K562 (cell line): ENCODE data around the gene FBXW7. TPM values are rescaled to one million over a fixed set of nuclear protein-coding genes. Genes with fewer than 3 reads are reported as not detected.

ENCODE experiments used
- ATAC-seq: fragments of 200-7000 bp; cut with Tn5 transposase; 3 replicates; pipeline ENCODE4 v1.9.1; 2020; ENCODE audit warnings: moderate library complexity
- BruUV-seq: library from RNA; stranded (reverse); fragments of 400-500 nt; replicated peaks from 2 replicates; lab custom pipeline; 2021; lab: Mats Ljungman, UMichigan
- CTCF ChIA-PET: fragments of 300-600 bp; formaldehyde crosslinking; extraction: SDS; loops from one replicate; lab custom pipeline; 2021; ENCODE audit warnings: low intra/inter-chr PET ratio; lab: Yijun Ruan, JAX
- POLR2A ChIA-PET: fragments of 300-600, 350-650 bp; sonication (Branson Sonifier 250); formaldehyde crosslinking; extraction: SDS; loops from one replicate; lab custom pipeline; 2021; ENCODE audit warnings: antibody characterized with exemption, inconsistent platforms; lab: Yijun Ruan, JAX
- DNase-seq, 4 experiments: peaks; one replicate each; pipeline versions ENCODE4 v3.0.0 to v3.0.0-alpha.2; 2011 to 2018; ENCODE audit warnings: low spot score in 3 of 4, mixed read lengths in 3 of 4; ENCODE audit errors: extremely low read depth in 1 of 4
- FAIRE-seq: peaks from 2 replicates; lab custom pipeline; 2011; peaks lifted over from hg19 to GRCh38; lab: Jason Lieb, UNC
- H2AFZ ChIP-seq: 2 replicates; pipeline ENCODE4 v1.6.0; 2011; ENCODE audit warnings: low read depth, low read length, control low read depth, inconsistent platforms
- H3K27ac ChIP-seq: fragments of 200-600 bp; 3 replicates; pipeline ENCODE4 v1.8.0; 2011; ENCODE audit warnings: low read depth, mild to moderate bottlenecking, control low read depth, inconsistent platforms, low read length, moderate library complexity, mixed read lengths; ENCODE audit errors: extremely low read depth
- H3K27me3 ChIP-seq, 2 experiments: fragments of 300-600 bp in 1 of 2; 2 replicates in 1 of 2; 3 replicates in 1 of 2; pipeline versions ENCODE4 v1.6.0 to v1.8.0; 2011; ENCODE audit warnings: inconsistent platforms in 2 of 2, low read length in 2 of 2, mild to moderate bottlenecking in 1 of 2, mixed read lengths in 1 of 2, moderate library complexity in 1 of 2; ENCODE audit not compliant: control insufficient read depth in 2 of 2, insufficient read depth in 2 of 2
- H3K36me3 ChIP-seq: fragments of 300-600 bp; 3 replicates; pipeline ENCODE4 v1.8.0; 2011; ENCODE audit warnings: mild to moderate bottlenecking, low read length, inconsistent platforms; ENCODE audit not compliant: control insufficient read depth, insufficient read depth
- H3K4me1 ChIP-seq, 2 experiments: fragments of 200-600 bp in 1 of 2; replicated peaks in 1 of 2; 2 replicates in 1 of 2; 3 replicates in 1 of 2; pipeline versions ENCODE4 v1.5.1 to v1.8.0; 2011; ENCODE audit warnings: inconsistent platforms in 2 of 2, low read length in 2 of 2, mild to moderate bottlenecking in 1 of 2, mixed read lengths in 1 of 2, moderate library complexity in 1 of 2; ENCODE audit not compliant: control insufficient read depth in 2 of 2, insufficient read depth in 2 of 2
- H3K4me2 ChIP-seq: 2 replicates; pipeline ENCODE4 v1.6.1; 2011; ENCODE audit warnings: low read length, control low read depth, inconsistent platforms, mixed read lengths; ENCODE audit not compliant: insufficient read depth
- H3K4me3 ChIP-seq: fragments of 200-600 bp; sonication (generic), shearing (Covaris generic); 2 replicates; pipeline ENCODE4 v1.5.1; 2016; ENCODE audit warnings: control low read depth, inconsistent platforms
- H3K79me2 ChIP-seq: fragments of 200-600 bp; 3 replicates; pipeline ENCODE4 v1.8.0; 2011; ENCODE audit warnings: low read length, inconsistent platforms; ENCODE audit not compliant: control insufficient read depth, insufficient read depth
- H3K9ac ChIP-seq, 2 experiments: 2 replicates each; pipeline versions ENCODE4 v1.6.0 to v1.6.1; 2011; ENCODE audit warnings: low read depth in 2 of 2, low read length in 2 of 2, control low read depth in 1 of 2, inconsistent platforms in 1 of 2, mild to moderate bottlenecking in 1 of 2, mixed read lengths in 1 of 2; ENCODE audit not compliant: insufficient read depth in 1 of 2
- H3K9me1 ChIP-seq: one replicate; pipeline ENCODE4 v1.6.0; 2011; ENCODE audit warnings: inconsistent platforms, mild to moderate bottlenecking, low read length, moderate library complexity; ENCODE audit not compliant: control insufficient read depth, insufficient read depth
- H3K9me3 ChIP-seq: replicated peaks from 2 replicates; pipeline ENCODE4 v1.5.1; 2011; ENCODE audit warnings: low read depth, low read length, inconsistent platforms; ENCODE audit not compliant: control insufficient read depth, insufficient read depth
- H4K20me1 ChIP-seq: replicated peaks from 2 replicates; pipeline ENCODE4 v1.6.1; 2011; ENCODE audit warnings: low read length, inconsistent platforms, mixed read lengths; ENCODE audit not compliant: control insufficient read depth, insufficient read depth
- ATF1 ChIP-seq, 2 experiments: fragments of 450-650 bp in 1 of 2; IDR thresholded peaks; 2 replicates each; pipeline ENCODE4 v1.6.1; 2016; ENCODE audit warnings: missing compliant biosample characterization in 1 of 2, missing genetic modification characterization in 1 of 2
- CCAR2 ChIP-seq: fragments of 200-400 bp; formaldehyde crosslinking; IDR thresholded peaks from 2 replicates; pipeline ENCODE4 v1.6.1; 2017; ENCODE audit warnings: mild to moderate bottlenecking, low read depth, low read length
- CEBPG ChIP-seq, 3 experiments: fragments of 200-800 bp in 1 of 3; sonication (Bioruptor generic) in 1 of 3; sonication (generic) in 1 of 3; formaldehyde crosslinking in 1 of 3; IDR thresholded peaks in 2 of 3; conservative IDR thresholded peaks in 1 of 3; 2 replicates each; pipeline versions ENCODE4 v1.6.1 to v1.8.0; 2016 to 2022; ENCODE audit warnings: missing compliant biosample characterization in 2 of 3, missing genetic modification characterization in 2 of 3, mild to moderate bottlenecking in 1 of 3, missing genetic modification reagents in 1 of 3
- CEBPZ ChIP-seq: fragments of 150-350 bp; IDR thresholded peaks from 2 replicates; pipeline ENCODE4 v1.6.1; 2014; ENCODE audit warnings: low read depth, mild to moderate bottlenecking, low read length, borderline replicate concordance
- DIDO1 ChIP-seq: fragments of 450-650 bp; IDR thresholded peaks from 2 replicates; pipeline ENCODE4 v1.6.1; 2016; ENCODE audit warnings: low read depth, missing biosample characterization, missing genetic modification characterization
- DMBX1 ChIP-seq: fragments of 250-450 bp; sonication (Bioruptor Pico); IDR thresholded peaks from 2 replicates; pipeline ENCODE4 v1.8.0; 2022; ENCODE audit warnings: inconsistent platforms, mild to moderate bottlenecking, moderate library complexity, borderline replicate concordance
- JUNB ChIP-seq: fragments of 450-650 bp; formaldehyde crosslinking; conservative IDR thresholded peaks from 2 replicates; pipeline ENCODE4 v1.4.0; 2020; ENCODE audit warnings: mild to moderate bottlenecking
- KHSRP ChIP-seq: fragments of 450-650 bp; IDR thresholded peaks from 2 replicates; pipeline ENCODE4 v1.6.1; 2017
- MBD2 ChIP-seq: sonication (generic); IDR thresholded peaks from 2 replicates; pipeline ENCODE4 v1.6.1; 2016; ENCODE audit warnings: low read depth, borderline replicate concordance
- NFATC3 ChIP-seq: fragments of 450-650 bp; IDR thresholded peaks from 2 replicates; pipeline ENCODE4 v1.6.1; 2017; ENCODE audit warnings: mild to moderate bottlenecking
- POLR2H ChIP-seq: IDR thresholded peaks from 2 replicates; pipeline ENCODE4 v1.6.1; 2016; ENCODE audit warnings: missing genetic modification characterization, low read depth, mild to moderate bottlenecking, control low read depth, missing compliant biosample characterization, moderate library complexity
- PYGO2 ChIP-seq: fragments of 450-650 bp; IDR thresholded peaks from 2 replicates; pipeline ENCODE4 v1.6.1; 2016; ENCODE audit warnings: mild to moderate bottlenecking, missing genetic modification characterization, moderate library complexity, missing compliant biosample characterization
- TEAD1 ChIP-seq, 2 experiments: fragments of 450-650 bp in 1 of 2; sonication (generic) in 1 of 2; formaldehyde crosslinking; IDR thresholded peaks; 2 replicates each; pipeline versions ENCODE4 v1.4.0 to v1.8.0; 2020 to 2022; ENCODE audit warnings: mild to moderate bottlenecking in 2 of 2, missing genetic modification reagents in 1 of 2
- ZNF232 ChIP-seq: sonication (generic); formaldehyde crosslinking; IDR thresholded peaks from 2 replicates; pipeline ENCODE4 v1.8.0; 2022; ENCODE audit warnings: mild to moderate bottlenecking, missing genetic modification reagents
- ZNF785 ChIP-seq: fragments of 250-450 bp; sonication (Bioruptor Pico); IDR thresholded peaks from 2 replicates; pipeline ENCODE4 v1.4.0; 2020; ENCODE audit warnings: mild to moderate bottlenecking
- WGBS: fragments of 100-300 bp; shearing (Covaris generic); methylation state at CpG from one replicate; pipeline ENCODE4 v1.1.6; 2016; ENCODE audit warnings: low coverage, mixed read lengths; ENCODE audit not compliant: insufficient coverage; ENCODE audit errors: missing lambda C conversion rate; 5-methylcytosine and 5-hydroxymethylcytosine counted together
- in situ Hi-C: fragments of 300-500 bp; cut with MboI; formaldehyde crosslinking; loops from 4 replicates; pipeline ENCODE4 v1.15.0; 2018; ENCODE audit warnings: inconsistent platforms, mixed read lengths
- intact Hi-C: fragments of 100-400 bp; cut with micrococcal nuclease; formaldehyde crosslinking; loops from 2 replicates; pipeline ENCODE4 v1.14.2; 2022
- polyA plus RNA-seq, 8 experiments: library from polyadenylated mRNA; depleted of rRNA in 4 of 8; stranded (reverse) in 5 of 8; unstranded in 3 of 8; fragments of >200 nt; fragmentation: Nextera tagmentation in 2 of 8; fragmentation: Illumina TruSeq in 1 of 8; extraction: Ambion mirVana in 2 of 8; extraction: Trizol in 1 of 8; gene quantifications; 2 replicates each; pipeline versions ENCODE4 v1.2.1 to v1.2.3, GENCODE V29; 2011 to 2014; ENCODE audit warnings: inconsistent platforms in 1 of 8, missing spikeins in 1 of 8
- total RNA-seq, 7 experiments: library from RNA; depleted of rRNA in 6 of 7; stranded (reverse); fragments of >200 nt in 6 of 7; fragmentation: Illumina TruSeq in 2 of 7; extraction: Trizol in 2 of 7; gene quantifications; 2 replicates each; pipeline versions ENCODE4 v1.2.1 to v1.2.3, GENCODE V29; 2011 to 2021; ENCODE audit warnings: low replicate concordance in 1 of 7
- TF ChIP-seq, protein P1 (sequence below): fragments of 450-650 bp; formaldehyde crosslinking; IDR thresholded peaks from 2 replicates; pipeline ENCODE4 v1.4.0; 2020; ENCODE audit warnings: mild to moderate bottlenecking
- TF ChIP-seq, protein P2 (sequence below): IDR thresholded peaks from 2 replicates; pipeline ENCODE4 v1.6.1; 2011; ENCODE audit warnings: borderline replicate concordance, low read depth, mild to moderate bottlenecking, moderate library complexity, low read length; ENCODE audit not compliant: insufficient read depth, poor library complexity, severe bottlenecking

Gene FBXW7
- total and polyA plus RNA-seq, 9 of the 15 experiments (the other 6 are each of a cell fraction or from before 2014, with no cell fraction given) = 6.8 to 44.2 (median 16.4) TPM

DNA sequence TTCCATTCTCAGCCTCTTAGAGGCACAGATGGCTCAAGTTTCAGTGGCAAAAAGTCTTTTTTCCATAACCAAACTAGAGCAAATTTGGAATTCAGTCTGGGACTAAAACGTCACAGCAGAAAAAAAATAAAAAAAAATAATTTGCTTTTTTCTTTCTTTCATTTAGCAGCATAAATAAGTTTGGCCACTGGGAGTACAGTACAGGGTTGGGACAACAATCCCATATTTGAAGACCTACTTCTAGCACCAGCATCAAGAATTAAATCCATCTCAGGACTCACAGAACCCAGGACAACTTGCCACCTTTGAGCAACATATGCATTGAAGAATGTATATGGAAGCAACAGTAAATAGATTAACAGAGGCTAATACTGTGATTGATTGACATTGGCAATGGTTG, 214.0 kb downstream of the FBXW7 start:
- H3K27me3 ChIP-seq = no peaks in the 10 kb centered on the region
- CTCF ChIA-PET = no interaction called here
- POLR2A ChIA-PET = interaction anchor here (0.6 kb wide), 2 partner anchors 83 to 1913 kb away, joined by 3 to 4 read pairs; no protein-coding TSS in a partner anchor
- H3K4me2 ChIP-seq = no peak overlapping the region
- in situ Hi-C loops (no loop called here), intact Hi-C loops (no loop called here)
- no peaks in the 10 kb centered on the region for H3K9me1 ChIP-seq
- FAIRE-seq (no peak), DNase-seq (no peak), ATAC-seq (no peak)
- H2AFZ ChIP-seq = no peak overlapping the region
- no peak overlapping the region for H3K9ac ChIP-seq
- BruUV-seq = no TSS peak
- H3K79me2 ChIP-seq = no peaks in the 10 kb centered on the region
- H3K4me1 ChIP-seq = no peaks in the 10 kb centered on the region
- WGBS = 55% methylated on average over 1 of the region's 1 CpG
- no peaks in the 10 kb centered on the region for H3K9me3 ChIP-seq
- H4K20me1 ChIP-seq = no peaks in the 10 kb centered on the region; the same call in 1 of the 2 replicates
- H3K4me3 ChIP-seq = no peak overlapping the region
- H3K27ac ChIP-seq = no peak overlapping the region
- H3K36me3 ChIP-seq = peaks cover 16% of the 10 kb centered on the region
- TF ChIP-seq ZNF232 (no peak), KHSRP (no peak), DMBX1 (CRISPR knock-in tag) (no peak), TEAD1 (CRISPR knock-in tag; IDR thresholded peaks at IDR 0.05) (no peak), MBD2 (no peak), POLR2H (tag) (no peak), CCAR2 (no peak), NFATC3 (no peak), PYGO2 (tag) (no peak), DIDO1 (no peak), JUNB (no peak), ATF1 (CRISPR knock-in tag; IDR thresholded peaks at IDR 0.05) (no peak), ATF1 (tag; IDR thresholded peaks at IDR 0.05) (no peak), ZNF785 (no peak), CEBPG (CRISPR knock-in tag; IDR thresholded peaks at IDR 0.05) (no peak), CEBPG (tag; conservative IDR thresholded peaks at IDR 0.05 in 1 of 2, IDR thresholded peaks at IDR 0.05 in 1 of 2) (no peak), CEBPZ (no peak)
- TF ChIP-seq, protein P1, sequence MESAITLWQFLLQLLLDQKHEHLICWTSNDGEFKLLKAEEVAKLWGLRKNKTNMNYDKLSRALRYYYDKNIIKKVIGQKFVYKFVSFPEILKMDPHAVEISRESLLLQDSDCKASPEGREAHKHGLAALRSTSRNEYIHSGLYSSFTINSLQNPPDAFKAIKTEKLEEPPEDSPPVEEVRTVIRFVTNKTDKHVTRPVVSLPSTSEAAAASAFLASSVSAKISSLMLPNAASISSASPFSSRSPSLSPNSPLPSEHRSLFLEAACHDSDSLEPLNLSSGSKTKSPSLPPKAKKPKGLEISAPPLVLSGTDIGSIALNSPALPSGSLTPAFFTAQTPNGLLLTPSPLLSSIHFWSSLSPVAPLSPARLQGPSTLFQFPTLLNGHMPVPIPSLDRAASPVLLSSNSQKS = no peak
- TF ChIP-seq, protein P2, sequence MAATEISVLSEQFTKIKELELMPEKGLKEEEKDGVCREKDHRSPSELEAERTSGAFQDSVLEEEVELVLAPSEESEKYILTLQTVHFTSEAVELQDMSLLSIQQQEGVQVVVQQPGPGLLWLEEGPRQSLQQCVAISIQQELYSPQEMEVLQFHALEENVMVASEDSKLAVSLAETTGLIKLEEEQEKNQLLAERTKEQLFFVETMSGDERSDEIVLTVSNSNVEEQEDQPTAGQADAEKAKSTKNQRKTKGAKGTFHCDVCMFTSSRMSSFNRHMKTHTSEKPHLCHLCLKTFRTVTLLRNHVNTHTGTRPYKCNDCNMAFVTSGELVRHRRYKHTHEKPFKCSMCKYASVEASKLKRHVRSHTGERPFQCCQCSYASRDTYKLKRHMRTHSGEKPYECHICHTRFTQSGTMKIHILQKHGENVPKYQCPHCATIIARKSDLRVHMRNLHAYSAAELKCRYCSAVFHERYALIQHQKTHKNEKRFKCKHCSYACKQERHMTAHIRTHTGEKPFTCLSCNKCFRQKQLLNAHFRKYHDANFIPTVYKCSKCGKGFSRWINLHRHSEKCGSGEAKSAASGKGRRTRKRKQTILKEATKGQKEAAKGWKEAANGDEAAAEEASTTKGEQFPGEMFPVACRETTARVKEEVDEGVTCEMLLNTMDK = no peak
